ENCODE data around the gene PSMD4.
"Not testable (repeated sequence)": the region's sequence is repeated elsewhere in the genome, so short reads cannot be mapped to it uniquely, and the experiment has no call there.

PSMD4 gene

GRCh38 chr1:151251656-151252470 lies 2.7 kb upstream of the PSMD4 start:
- DNase-seq, result peak; percentile 51
- Mint-ChIP-seq H3K36me3 (ENCODE audit: low read depth) (peaks cover 35% of the 10 kb centered on the region), H3K9me3 (no peaks in the 10 kb centered on the region), H3K4me3 (no peak overlapping the region), H3K27ac (no peak overlapping the region), H3K4me1 (peaks cover 18% of the 10 kb centered on the region), H3K27me3 (peaks cover 2% of the 10 kb centered on the region)
- peak; percentile 42 for ATAC-seq

DNA sequence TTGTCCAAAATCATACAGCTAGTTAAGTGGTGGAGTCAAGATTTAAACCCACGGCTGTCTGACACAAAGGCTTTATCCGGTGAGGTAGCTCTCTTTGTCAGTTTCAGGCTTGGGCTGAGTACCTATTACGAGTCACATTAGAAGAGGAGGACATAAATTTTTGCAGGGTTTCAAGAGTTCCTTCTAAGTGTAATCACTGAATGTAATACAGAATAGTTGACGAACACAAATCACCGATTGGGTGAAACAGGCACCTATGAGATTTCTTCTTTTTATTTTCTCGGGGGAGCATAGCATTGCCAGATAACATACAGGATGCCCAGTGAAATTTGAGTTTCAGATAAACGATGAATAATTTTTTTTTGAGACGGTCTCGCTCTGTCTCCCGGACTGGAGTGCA lies 847 bp downstream of the PSMD4 start:
- DNase-seq (no peak), ATAC-seq (no peak)
- Mint-ChIP-seq H3K4me3 (peak overlapping the region; percentile 91), H3K27me3 (peaks cover 2% of the 10 kb centered on the region), H3K9me3 (no peaks in the 10 kb centered on the region), H3K36me3 (ENCODE audit: low read depth) (peaks cover 25% of the 10 kb centered on the region), H3K27ac (peak overlapping the region; percentile 99), H3K4me1 (peaks cover 32% of the 10 kb centered on the region)

DNA sequence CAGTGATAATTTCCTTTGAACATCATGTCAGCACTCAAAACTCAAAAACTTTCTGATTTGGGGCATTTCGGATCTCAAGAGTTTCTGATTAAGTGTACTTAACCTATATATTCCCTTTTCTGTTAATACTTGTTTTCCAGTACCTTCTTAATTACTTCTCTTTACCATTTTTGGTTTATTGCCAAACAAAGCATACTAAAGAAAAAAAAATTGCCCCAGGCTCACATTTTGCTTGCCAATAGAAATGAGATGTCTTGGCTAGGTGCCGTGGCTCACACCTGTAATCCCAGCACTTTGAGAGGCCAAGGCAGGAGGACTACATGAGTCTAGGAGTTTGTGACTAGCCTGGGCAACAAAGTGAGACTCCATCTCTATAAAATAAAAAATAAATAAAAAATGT lies 4.8 kb downstream of the PSMD4 start:
- H3K4me1 Mint-ChIP-seq, result peaks cover 30% of the 10 kb centered on the region

GRCh38 chr1:151265446-151266236 lies 11.1 kb downstream of the PSMD4 start:
- peak overlapping the region; percentile 47 for H3K27ac Mint-ChIP-seq
- no peaks in the 10 kb centered on the region for H3K4me1 Mint-ChIP-seq
- no peaks in the 10 kb centered on the region for H3K27me3 Mint-ChIP-seq
- no peak overlapping the region for H3K4me3 Mint-ChIP-seq
- peaks cover 42% of the 10 kb centered on the region for H3K36me3 Mint-ChIP-seq (ENCODE audit: low read depth)
- no peak for ATAC-seq
- no peak for DNase-seq
- H3K9me3 Mint-ChIP-seq, result no peaks in the 10 kb centered on the region

More for the DNA sequence above, 4.8 kb downstream of the PSMD4 start:
- ATAC-seq (no peak), DNase-seq (no peak)
- Mint-ChIP-seq H3K4me3 (no peak overlapping the region), H3K36me3 (ENCODE audit: low read depth) (peaks cover 36% of the 10 kb centered on the region), H3K9me3 (no peaks in the 10 kb centered on the region), H3K27ac (no peak overlapping the region), H3K27me3 (peaks cover 2% of the 10 kb centered on the region)

GRCh38 chr1:151266315-151266714 lies 11.8 kb downstream of the PSMD4 start:
- ATAC-seq (no peak), DNase-seq (no peak)
- no peaks in the 10 kb centered on the region for H3K27me3 Mint-ChIP-seq
- H3K4me1 Mint-ChIP-seq, result no peaks in the 10 kb centered on the region
- peaks cover 43% of the 10 kb centered on the region for H3K36me3 Mint-ChIP-seq (ENCODE audit: low read depth)
- H3K4me3 Mint-ChIP-seq, result no peak overlapping the region
- no peak overlapping the region for H3K27ac Mint-ChIP-seq
- H3K9me3 Mint-ChIP-seq, result no peaks in the 10 kb centered on the region

DNA sequence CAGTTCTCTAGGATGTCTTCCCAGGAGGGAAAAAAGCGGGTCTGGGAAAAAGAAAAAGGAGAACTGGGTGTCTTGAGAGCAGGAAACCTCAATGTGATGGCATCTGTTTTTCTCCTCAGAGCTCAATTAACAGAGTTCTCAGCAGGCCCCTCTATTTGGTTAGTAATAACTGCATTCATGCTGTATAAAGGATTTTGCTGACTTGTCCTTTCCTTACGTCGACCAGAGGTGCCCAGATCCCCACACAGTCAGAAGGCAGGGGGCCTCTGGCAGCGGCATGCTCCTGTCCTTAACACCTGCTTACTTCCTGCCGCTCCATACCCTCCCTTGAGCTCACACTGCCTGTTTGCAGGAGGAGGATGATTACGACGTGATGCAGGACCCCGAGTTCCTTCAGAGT lies 12.3 kb downstream of the PSMD4 start:
- DNase-seq, result no peak
- Mint-ChIP-seq H3K4me1 (no peaks in the 10 kb centered on the region), H3K4me3 (no peak overlapping the region), H3K27me3 (no peaks in the 10 kb centered on the region), H3K36me3 (ENCODE audit: low read depth) (peaks cover 43% of the 10 kb centered on the region), H3K9me3 (no peaks in the 10 kb centered on the region), H3K27ac (peak overlapping the region; percentile 11)
- ATAC-seq, result no peak

DNA sequence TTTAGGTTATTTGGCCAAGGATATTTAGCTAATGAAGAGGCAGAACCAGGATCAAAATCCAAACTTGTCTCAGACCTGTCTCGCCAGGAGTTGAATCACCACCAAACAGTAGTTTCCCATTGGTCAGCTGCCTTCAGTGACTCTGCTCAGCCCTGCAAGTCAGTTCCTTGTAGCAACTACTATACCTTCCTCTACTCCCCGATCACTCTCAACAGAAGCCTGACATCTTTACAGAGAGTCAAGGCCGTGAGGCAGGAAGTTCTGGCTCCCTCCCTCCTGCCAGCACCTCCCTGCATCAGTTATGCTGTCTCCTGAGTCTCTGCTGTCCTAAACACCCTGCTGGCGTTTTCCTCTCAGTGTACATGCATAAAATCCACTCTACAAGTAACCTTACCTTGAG lies 13.2 kb downstream of the PSMD4 start:
- Mint-ChIP-seq H3K9me3 (no peaks in the 10 kb centered on the region), H3K36me3 (ENCODE audit: low read depth) (peaks cover 42% of the 10 kb centered on the region), H3K27ac (no peak overlapping the region), H3K27me3 (no peaks in the 10 kb centered on the region), H3K4me1 (no peaks in the 10 kb centered on the region), H3K4me3 (no peak overlapping the region)
- DNase-seq (no peak), ATAC-seq (no peak)

DNA sequence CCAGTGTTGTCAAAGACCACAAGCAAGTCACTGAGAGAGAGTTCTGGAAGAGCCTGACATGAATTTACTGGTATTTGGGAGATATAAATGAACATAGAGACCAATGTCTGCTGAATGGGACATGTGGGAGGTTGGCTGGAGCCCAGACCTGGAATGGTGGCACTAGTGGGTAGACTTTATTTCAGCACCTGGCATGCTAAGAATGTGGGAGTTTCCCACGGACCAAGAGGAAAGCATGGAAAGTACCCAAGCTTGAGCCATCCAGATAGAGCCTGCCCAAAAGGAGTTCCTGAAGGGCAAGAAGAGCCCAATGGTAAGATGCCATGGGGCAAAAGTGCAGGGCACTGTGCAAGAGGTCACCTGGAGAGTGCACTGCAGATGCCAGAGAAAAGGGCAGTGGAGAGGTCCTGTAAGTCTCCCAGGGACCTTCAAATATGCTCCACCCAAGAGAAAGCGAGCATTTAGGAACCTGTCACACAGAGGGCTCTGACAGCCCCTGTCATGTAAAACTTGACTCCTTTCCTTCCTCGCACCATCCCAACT lies 19.5 kb downstream of the PSMD4 start:
- no peaks in the 10 kb centered on the region for H3K9me3 Mint-ChIP-seq

DNA sequence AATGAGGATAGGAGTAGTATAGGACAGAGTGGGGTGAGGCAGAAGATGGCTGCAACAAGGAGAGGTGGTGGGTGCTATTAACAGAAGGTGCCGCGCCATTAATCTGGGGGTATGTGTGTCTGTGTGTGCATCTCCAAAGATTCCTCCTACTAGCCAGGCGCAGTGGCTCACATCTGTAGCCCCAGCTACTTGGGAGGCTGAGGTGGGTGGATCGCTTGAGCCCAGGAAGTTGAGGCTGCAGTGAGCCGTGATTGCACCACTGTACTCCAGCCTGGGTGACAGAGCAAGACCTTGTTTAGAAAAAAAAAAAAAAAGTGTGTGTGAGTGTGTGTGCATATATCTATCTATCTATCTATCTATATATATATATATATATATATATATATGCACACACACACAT lies 20.8 kb downstream of the PSMD4 start:
- H3K27me3 Mint-ChIP-seq, H3K27ac Mint-ChIP-seq, H3K9me3 Mint-ChIP-seq, ATAC-seq, DNase-seq, H3K4me3 Mint-ChIP-seq: not testable (repeated sequence)
- peaks cover 31% of the 10 kb centered on the region for H3K4me1 Mint-ChIP-seq
- H3K36me3 Mint-ChIP-seq (ENCODE audit: low read depth), result peaks cover 12% of the 10 kb centered on the region

More for the DNA sequence above, 19.5 kb downstream of the PSMD4 start:
- Mint-ChIP-seq H3K27ac (peak overlapping the region; percentile 12), H3K4me3 (no peak overlapping the region), H3K36me3 (ENCODE audit: low read depth) (peaks cover 14% of the 10 kb centered on the region), H3K4me1 (peaks cover 25% of the 10 kb centered on the region), H3K27me3 (no peaks in the 10 kb centered on the region)
- DNase-seq (no peak), ATAC-seq (no peak)

- ATAC-seq (peak; percentile 29), DNase-seq (no peak)
- H3K4me1 Mint-ChIP-seq, result peaks cover 41% of the 10 kb centered on the region
- H3K4me3 Mint-ChIP-seq, result peak overlapping the region; percentile 47
- no peaks in the 10 kb centered on the region for H3K27me3 Mint-ChIP-seq
- no peaks in the 10 kb centered on the region for H3K9me3 Mint-ChIP-seq
- H3K36me3 Mint-ChIP-seq (ENCODE audit: low read depth), result peaks cover 8% of the 10 kb centered on the region
- peak overlapping the region; percentile 90 for H3K27ac Mint-ChIP-seq
These were observed 22.7 kb downstream of the PSMD4 start for GRCh38 chr1:151277249-151277648.

- no peaks in the 10 kb centered on the region for H3K27me3 Mint-ChIP-seq
- H3K9me3 Mint-ChIP-seq, result no peaks in the 10 kb centered on the region
- H3K4me1 Mint-ChIP-seq, result peaks cover 58% of the 10 kb centered on the region
- H3K36me3 Mint-ChIP-seq (ENCODE audit: low read depth), result peaks cover 4% of the 10 kb centered on the region
- DNase-seq (peak; percentile 98), ATAC-seq (peak; percentile 26)
- H3K4me3 Mint-ChIP-seq, result peak overlapping the region; percentile 97
- H3K27ac Mint-ChIP-seq, result peak overlapping the region; percentile 99
These were observed 26.9 kb downstream of the PSMD4 start for GRCh38 chr1:151281225-151281968.

DNA sequence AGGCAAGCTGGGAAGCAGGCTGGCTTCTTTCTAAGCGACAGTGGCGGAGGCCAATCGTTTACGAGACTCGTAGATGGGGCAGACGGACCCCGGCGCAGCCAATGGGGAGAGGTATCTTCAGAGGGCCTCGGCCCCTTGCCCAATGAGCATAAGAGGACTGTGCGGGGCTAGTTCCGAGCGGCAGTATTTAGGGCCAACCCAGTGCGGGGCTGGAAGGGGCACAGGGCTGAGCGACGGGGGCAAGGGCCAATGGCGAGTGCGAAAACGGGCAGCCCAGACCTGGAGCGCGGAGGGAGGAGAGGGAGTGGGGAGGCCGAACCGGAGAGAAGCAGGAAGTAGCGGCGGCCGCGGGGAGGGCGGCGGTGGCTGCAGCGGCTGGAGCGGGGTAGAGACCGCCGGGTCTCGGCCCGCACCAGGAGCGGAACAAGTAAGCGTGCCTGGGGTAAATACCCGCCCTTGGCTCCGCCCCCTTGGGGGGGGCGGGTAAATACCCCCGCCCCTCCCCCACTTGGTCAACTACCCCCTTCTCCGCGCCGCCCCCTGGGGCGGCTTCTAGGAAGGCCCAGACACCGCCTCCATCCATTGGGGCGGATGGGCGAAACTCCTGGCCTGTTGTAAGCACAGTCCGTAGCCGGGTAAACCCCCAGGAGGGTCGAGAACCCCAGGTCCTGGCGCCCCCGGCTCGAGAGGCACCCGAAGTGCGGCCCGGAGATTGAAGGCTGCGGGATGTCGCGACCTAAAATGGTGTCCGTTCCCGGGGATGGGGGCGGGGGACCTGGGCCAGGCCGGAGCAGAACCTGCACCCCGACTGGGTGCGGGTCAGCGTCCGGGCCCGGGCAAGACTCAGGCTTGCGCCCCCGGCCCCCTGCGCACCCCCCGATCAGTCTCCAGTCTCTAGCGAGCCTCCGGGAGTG lies 27.7 kb downstream of the PSMD4 start, which contains the start of gene ZNF687:
ZNF687 (plus strand) TSS at position 331 of the 914 bp plus-strand sequence. CDS start 3,993 bp downstream, outside the sequence.
- DNase-seq, result peak; percentile 99
- peak within 1 kb of the TSS; percentile 97 for H3K4me3 Mint-ChIP-seq
- H3K36me3 Mint-ChIP-seq (ENCODE audit: low read depth), result peaks cover 7% of the 10 kb centered on the region
- H3K4me1 Mint-ChIP-seq, result peaks cover 50% of the 10 kb centered on the region
- H3K9me3 Mint-ChIP-seq, result no peaks in the 10 kb centered on the region
- peak; percentile 96 for ATAC-seq
- H3K27ac Mint-ChIP-seq, result peak within 1 kb of the TSS; percentile 99
- no peaks in the 10 kb centered on the region for H3K27me3 Mint-ChIP-seq
